GM21717 (cell line): ENCODE measurements around the gene PRKAR1B.
"Not testable (repeated sequence)": the region's sequence is repeated elsewhere in the genome, so short reads cannot be mapped to it uniquely, and the experiment has no call there.

Source experiments
- ATAC-seq: cut with Tn5 transposase; IDR thresholded peaks from one replicate; pipeline ENCODE4 v1.9.1; 2021; ENCODE audit warnings: mild to moderate bottlenecking, moderate library complexity; ENCODE audit not compliant: unreplicated experiment

The PRKAR1B gene

DNA sequence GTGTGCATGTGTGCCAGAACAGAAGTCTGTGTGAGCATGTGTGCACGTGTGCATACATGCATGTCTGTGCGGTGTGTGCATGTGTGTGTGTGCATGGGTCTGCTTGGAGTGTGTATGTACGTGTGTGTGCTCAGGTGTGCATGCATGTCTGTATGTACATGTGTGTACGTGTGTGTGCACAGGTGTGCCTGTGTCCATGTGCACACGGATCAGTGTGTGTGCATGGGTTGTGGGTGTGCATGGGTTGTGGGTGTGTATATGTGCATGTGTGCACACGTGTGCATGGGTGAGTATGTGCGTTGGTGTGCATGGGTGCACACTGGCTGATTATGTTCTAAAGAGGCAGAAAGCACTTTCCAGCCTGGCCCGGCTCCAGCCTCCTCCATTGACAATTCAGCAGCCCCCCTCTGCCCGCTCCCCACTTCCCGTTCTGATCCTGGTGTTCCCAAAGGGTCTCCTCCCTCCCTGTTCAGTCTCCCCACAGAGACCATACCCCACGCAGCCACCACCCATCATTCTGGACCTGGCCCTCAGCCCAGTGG, 163.4 kb downstream of the PRKAR1B start:
- no peak for ATAC-seq

DNA sequence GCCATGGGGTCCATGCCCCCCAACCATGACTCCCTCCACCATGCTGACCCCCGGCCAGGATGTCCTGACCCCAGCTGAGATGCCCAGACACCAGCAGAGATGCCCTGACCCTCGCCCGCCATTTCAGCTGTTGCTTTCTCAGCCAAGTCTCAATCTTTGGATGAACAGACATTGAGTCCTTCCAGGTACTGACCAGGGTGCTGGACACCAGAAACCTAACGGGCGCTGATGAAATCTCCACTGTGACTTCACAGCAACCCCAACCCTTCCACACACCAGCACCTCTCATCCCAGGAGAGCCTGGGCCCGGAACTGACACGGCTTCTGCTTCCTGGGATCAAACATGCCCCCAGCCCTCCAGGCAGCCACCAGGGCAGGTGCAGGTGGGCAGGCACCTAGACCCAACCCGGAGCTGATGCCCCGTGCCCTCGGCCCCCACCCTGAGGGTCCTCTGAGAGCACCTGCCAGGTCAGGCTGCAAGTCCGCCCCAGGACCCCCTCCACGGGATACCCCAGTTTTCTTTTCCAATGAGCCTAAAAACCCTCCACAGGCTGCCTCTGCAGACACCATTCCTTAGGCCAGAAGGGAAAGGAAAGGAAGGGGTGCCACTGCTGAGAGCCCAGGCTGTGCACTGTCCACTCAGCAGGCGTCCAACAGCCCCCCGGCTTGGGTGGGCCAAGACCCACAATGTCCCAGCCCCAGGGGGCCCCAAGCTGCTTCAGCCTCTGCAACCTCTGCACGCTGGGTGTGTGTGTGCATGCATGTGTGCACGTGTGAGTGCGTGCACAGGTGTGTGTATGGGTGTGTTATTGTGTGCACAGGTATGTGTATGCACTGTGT, 164.1 kb downstream of the PRKAR1B start:
- no peak for ATAC-seq

DNA sequence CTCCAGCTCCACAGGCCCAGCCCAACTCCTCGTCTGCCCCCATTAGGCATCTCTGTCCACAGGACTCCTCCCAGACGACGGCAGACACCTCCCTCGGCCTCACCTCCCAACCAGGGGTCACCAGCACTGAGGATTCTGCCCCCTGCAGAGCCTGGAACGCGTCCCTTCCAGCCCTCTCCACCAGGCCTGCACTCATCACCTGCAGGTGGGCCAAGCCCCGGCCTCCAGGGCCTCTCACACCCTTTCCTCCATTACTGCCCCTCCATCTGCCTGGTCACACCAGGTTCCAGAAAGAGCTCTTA, 164.8 kb downstream of the PRKAR1B start:
- ATAC-seq = no peak

DNA sequence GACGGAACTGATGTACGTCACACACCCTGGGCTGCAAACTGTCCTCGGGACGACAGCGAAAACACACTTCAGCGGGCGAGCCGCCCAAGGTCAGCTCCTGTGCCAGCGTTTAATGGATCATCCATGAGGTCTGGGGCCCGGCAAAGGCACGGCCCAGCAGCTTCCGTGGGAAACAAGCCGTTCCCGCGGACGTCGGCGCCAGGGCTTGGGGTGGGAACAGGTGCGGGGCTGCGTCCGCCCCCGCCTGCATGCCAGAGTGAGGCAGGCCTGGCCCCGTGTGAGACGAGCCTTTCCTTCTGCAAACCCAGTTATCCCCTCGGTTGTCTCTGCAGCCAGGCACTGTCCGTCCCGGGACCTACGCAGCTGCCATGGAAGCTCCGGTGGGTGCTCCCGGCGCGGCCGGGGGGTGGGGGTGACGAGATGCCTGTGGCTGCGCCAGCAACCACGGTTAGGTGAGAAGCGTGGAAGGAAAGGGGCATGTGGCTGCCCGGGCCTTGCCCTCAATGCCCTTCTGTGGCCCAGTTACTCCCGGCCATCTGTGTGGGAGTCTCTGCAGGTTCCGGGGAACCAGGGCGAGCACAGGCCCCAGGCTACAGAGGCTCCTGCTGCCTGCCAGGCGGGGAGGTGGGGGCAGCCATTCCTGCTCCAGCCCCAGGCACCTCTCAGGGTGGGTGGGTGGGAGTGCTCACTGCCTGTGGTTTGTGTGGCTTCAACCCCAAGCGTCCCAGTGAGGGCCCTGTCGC, 165.3 kb downstream of the PRKAR1B start:
- no peak for ATAC-seq

DNA sequence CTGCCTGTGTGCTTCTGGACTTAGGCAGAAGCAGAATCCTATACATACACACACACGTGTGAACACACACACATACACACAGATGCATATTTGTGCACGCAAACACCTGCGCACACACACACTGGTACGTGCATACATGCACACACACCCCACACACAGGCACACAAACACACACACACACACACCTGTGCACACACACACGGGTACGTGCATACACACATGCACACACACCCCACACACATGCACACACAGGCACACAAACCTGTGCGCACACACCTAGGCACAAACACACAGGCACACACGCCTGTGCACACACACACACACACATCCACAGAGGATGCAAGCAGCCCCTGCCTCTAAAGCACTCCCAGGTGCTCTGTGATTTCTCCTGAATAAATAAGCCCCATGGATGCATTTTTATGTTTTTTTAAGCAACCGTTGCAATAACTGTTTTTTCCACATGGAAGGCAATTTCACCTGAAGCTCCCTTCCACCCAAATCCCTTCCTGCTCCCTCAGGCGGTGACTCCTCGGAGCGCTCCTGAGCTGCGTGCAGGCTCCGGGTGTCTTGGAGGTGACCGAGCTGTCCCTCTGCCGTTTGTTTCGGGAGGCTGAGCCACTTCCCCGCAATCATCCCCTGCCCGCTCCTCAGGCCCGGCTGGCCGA, 166.0 kb downstream of the PRKAR1B start:
- ATAC-seq = no peak

DNA sequence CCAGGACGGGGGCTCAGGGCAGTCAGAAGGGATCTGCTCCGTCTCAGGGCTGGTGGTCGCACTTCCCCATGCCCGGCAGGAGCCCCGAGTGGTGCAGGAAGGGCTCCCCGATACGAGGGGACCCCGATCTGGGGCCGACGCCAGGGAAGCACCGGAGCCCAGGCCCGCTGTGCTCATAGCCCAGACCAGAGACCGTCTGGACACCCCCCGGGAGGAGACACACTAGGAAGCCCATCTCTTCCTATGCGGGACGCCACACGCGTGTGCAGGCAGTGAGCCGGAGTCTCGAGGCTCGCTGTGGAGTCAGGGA, 167.7 kb downstream of the PRKAR1B start:
- no peak for ATAC-seq

DNA sequence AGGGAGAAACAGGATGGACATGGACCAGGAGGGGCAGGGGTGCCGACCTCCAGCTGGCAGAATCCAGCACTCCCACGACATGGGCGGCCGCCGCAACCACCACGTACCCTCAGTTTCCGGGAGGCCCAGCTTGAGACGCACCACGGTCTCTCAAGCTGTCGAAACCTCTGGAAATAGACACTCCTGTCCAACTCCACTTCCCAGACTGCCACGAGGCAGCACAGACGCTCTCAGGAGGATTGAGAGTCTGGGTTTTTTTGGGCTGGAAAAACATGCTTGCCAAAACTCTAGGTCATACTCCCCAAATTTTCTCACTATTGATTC, 169.6 kb downstream of the PRKAR1B start:
- no peak for ATAC-seq

DNA sequence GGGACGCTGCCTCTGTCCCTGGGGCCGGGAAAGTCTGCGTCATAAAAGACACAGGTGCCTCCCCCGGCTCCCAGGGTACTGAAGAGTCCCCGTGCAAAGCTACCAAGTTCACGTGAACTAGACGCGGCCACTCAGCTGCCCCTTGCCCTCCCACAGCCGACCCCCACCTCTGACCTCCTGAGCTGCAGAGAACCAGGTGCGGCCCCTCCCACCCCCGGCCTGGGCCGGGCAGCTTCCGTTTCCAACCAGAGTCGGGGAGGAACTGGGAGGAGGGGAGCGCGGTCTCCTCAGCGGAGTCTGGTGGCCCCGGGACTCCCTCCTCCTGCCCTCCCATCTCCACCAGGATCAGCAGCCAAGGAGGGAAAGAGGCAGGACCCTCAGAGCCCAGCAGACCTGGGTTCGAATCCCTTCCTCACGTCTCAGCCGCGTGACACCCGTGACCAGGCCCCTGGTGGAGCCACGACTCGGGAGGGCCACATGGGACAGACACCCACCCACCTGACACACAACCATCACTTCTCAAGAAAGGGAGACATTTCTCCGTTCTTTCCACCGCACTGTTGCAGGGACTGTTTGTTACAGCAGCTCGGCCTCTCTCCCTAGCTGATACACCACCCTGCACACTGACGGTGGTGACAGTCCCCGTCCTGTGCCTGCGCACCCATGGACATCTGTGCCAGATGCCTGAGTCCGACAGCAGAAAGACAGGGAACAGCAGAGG, 170.1 kb downstream of the PRKAR1B start:
- no peak for ATAC-seq

DNA sequence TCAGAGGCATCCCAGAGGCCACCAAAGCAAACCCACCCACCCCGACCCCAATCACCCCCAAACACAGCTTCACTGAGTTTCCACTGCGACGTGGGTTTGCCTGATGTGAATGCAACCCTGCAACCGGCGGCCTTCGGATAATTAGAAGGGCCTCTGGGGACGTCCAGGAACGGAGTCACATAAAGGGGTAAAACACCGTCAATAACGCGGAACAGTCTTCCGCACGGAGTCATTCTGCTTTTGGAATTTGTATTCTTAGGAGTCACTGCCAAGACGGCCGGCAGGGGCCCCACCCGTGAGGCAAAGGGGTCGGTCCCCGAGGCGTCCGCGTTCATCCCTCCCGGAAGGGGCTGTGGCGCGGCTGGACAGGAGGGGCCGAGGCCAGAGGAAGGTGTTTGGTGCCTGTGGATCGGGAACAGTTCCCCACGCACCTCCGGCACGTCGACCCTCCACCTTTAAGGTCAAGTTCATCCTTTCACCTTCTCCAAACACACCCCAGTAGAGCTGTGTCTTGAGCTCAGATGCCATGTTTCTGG, 170.7 kb downstream of the PRKAR1B start:
- ATAC-seq = no peak

DNA sequence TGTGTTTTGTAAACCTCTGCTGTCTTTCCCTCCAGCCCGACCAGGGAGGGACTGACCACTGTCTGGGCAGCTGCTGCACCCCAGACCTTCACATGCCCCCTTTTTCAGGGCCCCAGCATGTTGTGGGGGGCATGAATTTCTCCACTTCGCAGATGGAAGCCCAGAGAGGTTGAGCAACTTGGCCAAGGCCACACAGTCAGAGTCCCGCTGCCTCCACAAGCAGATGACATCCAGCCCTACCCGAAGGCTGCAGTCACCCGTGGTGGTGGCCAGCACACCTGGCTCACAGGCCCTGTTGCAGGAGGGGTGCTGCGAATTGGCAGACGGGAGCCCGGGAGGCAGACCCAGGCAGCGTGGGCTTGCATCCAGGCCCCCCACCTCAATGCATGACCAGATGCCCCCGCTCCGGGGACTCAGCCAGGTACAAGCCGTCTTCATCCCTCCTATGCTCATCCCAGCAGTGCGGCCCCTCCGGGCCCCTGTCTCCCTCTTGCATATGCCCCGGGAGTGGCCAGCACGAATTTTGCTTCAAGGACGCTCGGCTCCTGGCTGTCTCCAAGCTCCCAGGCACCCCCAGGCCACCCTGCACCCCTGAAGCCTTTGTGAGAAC, 171.4 kb downstream of the PRKAR1B start:
- no peak for ATAC-seq

DNA sequence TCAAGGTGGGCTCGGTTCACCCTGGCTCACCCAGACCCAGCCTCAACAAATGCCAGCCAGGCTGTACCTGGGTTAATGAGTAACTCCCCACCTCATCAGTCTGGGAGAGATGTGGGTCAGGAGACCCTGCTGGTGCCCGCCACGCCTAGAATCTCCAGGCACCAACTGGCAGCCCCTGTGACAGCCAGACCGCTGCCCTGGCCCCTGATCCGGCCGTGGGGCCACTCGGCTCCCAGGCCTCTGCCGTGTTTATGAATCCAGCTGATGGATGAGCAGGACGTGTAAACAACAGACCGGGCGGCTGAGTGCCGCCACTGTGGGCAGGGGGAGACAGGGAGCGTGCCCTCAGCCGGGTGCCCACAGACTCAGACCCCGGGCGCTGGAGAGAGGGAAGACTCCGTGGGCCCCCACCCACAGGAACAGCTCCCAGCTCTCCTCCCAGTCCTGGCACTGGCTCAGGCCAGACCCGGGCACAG, 173.4 kb downstream of the PRKAR1B start:
- no peak for ATAC-seq

DNA sequence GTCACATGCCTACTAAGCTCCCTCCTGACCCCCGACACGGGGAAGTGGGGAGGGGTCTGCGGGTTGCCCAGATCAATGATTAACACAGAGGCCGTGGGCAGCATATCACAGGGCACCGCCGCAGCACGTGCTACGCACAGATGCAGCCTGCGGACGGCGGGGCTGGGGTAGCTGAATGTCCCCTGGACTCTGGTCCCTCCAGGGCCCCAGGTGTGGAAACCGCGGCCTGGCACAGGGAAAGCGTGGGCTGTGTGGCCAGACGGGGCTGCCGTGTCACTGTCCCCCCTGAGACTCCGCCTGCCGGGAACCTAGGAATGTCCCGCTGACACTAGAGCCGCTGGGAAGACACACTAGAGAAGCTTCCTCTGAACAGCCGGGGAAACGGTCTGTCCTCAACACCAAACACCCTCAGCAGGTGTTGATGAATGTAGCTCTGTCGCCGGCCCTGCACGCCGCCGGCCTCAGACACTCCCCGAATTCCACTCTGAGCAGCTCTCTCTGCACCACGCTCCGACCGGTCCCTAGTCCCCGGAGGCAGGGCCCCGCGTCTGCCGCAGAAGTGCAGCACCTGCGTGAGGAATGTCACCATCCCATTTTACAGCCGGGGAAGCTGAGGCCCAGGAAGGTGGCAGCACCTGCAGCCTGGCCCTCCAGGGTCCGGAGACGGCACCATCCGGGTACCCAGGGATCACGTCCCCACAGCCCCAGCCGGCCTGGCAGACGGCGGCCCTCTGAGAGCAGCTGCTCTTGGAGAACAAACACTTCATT, 174.0 kb downstream of the PRKAR1B start:
- no peak for ATAC-seq

DNA sequence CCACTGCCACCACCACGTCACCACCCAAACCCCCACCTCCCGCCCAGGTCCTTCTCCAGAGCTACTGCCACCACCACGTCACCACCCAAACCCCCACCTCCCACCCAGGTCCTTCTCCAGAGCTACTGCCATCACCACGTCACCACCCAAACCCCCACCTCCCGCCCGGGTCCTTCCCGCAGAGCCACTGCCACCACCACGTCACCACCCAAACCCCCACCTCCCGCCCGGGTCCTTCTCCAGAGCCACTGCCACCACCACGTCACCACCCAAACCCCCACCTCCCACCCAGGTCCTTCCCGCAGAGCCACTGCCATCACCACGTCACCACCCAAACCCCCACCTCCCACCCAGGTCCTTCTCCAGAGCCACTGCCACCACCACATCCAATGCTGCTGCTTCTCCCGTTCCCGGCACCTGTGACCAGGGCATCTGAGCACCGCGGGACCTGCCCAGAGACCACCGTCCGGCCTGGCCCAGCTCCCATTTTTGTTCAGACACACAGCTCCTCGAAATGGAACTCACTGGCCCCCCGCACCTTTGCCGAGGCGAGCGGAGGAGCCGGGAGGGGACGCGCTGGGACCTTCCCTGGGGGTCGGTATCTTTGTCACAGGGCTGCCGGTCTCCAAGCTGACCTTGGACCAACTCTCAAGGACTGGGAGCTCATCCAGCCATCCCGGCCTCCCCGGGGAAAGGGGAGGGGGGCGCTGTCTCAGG, 174.8 kb downstream of the PRKAR1B start:
- not testable (repeated sequence) for ATAC-seq

DNA sequence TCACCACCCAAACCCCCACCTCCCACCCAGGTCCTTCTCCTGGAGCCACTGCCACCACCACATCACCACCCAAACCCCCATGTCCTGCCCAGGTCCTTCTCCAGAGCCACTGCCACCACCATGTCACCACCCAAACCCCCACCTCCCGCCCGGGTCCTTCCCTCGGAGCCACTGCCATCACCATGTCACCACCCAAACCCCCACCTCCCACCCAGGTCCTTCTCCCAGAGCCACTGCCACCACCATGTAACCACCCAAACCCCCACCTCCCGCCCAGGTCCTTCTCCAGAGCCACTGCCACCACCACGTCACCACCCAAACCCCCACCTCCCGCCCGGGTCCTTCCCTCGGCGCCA, 175.5 kb downstream of the PRKAR1B start:
- not testable (repeated sequence) for ATAC-seq

DNA sequence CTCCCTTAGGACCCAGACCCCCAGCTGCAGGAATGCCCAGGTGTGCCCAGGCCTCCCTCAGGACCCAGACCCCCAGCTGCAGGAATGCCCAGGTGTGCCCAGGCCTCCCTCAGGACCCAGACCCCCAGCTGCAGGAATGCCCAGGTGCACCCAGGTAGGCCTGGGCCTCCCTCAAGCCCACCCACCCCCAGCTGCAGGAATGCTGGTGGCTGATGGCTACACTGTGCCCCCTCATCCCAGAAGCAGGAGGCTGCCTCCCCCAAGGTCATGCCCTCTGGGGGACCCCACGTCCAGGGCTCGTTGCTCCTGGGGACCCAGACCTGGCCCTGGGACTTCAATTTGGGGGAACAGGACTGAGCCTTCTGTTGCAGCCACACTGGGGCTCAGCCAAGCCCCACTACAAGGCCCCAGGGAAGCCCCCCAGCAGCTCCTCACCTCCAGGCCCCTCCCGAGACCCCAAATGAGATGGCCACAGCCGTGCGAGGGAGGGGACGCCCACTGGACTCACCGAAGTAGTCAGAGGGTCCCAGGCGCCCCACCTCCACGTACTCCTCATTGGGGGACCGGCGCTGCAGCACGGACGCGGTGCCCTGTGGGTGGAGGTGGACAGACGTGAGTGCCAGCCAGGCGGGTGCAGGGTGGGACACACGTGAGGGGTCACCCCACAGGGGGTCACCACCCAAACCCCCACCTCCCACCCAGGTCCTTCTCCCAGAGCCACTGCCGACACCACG, 176.0 kb downstream of the PRKAR1B start:
- ATAC-seq = no peak

DNA sequence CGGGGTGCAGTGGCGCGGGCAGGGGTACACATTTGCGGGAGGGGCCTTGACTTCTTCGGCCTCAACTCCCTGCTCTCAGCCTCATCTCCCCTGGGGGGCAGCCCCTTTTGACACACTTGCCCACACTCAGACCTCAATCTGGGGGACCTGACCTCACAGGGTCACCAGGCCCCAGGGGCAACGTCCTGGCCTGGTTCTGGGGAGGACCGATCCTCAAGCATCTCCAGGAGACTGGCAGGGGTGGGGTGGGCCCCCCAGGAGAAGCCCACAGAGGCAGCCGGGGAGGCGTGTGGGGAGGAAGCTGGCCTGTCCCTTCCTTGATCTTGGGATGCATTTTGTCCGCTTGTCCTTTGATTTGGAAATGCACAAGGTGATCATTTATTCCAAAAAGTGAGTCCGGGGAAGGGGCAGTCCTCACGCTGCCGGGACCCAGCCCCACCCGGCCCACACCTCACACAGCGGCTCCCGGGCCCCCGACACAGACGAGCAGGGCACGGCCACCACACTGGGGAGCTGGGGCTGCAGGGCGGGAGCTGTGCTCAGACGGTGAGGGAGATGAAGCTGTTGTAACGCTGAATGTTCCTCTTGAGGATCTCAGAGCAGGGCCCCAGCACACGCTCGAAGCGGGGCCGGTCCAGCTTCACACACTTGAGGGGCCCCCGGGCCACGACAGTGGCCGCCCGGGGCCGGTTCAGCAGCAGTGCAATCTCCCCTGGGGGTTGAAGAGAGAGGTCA, 177.0 kb downstream of the PRKAR1B start:
- ATAC-seq = no peak

DNA sequence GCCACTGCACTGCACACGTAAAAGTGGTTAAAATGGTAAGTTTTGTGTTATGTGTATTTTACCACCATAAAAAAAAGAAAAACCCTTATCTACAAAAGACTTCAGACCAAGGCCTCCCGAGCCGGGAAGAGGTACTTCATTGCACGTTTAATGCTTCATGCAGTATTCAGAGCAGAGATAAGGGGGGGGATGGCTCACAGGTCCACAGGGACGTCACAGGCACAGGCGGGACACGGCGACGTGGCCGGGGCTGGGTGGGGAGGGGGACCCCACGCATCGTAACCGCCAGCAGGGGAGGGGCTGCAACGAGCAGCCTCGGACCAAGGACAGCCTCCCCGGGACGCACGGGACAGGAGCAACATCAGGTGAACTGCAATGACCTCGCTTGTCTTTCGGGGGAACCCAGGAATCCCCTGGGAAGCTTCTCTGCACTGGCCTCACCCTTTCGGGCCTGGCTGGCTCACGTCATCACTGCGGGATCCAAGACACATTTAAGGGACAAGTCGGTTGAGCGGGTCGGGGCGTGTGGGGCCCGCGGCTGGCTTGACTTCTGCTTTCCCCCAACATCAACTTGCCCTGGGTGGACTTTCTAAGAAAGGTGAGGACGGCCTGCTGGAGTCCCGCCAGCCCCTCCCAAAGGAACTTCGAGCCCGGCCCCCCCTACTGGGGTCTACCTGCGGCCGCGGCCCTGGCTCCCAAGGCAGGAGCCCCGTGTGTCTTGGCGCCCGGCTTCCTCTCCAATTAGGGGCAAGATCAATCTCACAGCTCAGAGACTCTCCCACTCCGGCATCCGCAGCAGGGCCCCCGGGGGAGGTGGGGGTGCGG, 177.8 kb downstream of the PRKAR1B start:
- ATAC-seq = no peak
